Smooth muscle cell of the umbilical artery (primary cell): ENCODE data around the gene TNIK. TPM values are rescaled to one million over a fixed set of nuclear protein-coding genes. Genes with fewer than 3 reads are reported as not detected.

ENCODE experiments used
- total RNA-seq: library from RNA; depleted of rRNA; stranded (reverse); fragments of >200 nt; gene quantifications from 2 replicates; pipeline ENCODE4 v1.2.3, GENCODE V29; 2014

Gene TNIK
- total RNA-seq, result 24.9 and 60.8 TPM in 2 replicates

GRCh38 chr3:171459942-171460724, at the start of gene TNIK:
TNIK (minus strand) TSS chr3:171460405; CDS start chr3:171460063, 342 bp downstream.

GRCh38 chr3:171026597-171027293, 433.5 kb downstream of the TNIK start, which contains the start of gene SLC2A2:
SLC2A2 (minus strand) TSS chr3:171026720; CDS start chr3:171026670, 50 bp downstream.

